ENCODE results near the gene NCAM1.

NCAM1 gene

GRCh38 chr11:113138731-113139130, 177.5 kb downstream of the NCAM1 start:
- TF ChIP-seq, protein P1, sequence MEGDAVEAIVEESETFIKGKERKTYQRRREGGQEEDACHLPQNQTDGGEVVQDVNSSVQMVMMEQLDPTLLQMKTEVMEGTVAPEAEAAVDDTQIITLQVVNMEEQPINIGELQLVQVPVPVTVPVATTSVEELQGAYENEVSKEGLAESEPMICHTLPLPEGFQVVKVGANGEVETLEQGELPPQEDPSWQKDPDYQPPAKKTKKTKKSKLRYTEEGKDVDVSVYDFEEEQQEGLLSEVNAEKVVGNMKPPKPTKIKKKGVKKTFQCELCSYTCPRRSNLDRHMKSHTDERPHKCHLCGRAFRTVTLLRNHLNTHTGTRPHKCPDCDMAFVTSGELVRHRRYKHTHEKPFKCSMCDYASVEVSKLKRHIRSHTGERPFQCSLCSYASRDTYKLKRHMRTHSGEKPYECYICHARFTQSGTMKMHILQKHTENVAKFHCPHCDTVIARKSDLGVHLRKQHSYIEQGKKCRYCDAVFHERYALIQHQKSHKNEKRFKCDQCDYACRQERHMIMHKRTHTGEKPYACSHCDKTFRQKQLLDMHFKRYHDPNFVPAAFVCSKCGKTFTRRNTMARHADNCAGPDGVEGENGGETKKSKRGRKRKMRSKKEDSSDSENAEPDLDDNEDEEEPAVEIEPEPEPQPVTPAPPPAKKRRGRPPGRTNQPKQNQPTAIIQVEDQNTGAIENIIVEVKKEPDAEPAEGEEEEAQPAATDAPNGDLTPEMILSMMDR (IDR thresholded peaks at IDR 0.05): no peak

DNA sequence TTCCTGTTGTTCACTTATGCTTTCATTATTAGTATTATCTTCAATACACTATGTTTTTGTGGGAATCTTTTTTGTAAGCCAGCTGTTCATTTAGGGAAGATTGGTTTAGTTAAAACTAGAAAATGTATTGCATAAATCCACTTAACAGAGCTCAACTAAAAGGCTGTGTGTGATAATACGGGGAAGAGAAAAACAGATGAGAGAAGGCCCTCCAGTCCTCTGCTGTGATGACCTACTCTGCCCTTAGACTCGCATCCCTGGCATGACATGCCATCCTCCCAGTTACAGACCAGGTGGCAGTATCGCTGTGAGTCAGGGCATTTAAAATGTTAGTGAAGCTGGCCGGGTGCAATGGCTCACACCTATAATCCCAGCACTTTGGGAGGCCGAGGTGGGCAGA, 179.8 kb downstream of the NCAM1 start:
- TF ChIP-seq, protein P1 (IDR thresholded peaks at IDR 0.05): no peak

DNA sequence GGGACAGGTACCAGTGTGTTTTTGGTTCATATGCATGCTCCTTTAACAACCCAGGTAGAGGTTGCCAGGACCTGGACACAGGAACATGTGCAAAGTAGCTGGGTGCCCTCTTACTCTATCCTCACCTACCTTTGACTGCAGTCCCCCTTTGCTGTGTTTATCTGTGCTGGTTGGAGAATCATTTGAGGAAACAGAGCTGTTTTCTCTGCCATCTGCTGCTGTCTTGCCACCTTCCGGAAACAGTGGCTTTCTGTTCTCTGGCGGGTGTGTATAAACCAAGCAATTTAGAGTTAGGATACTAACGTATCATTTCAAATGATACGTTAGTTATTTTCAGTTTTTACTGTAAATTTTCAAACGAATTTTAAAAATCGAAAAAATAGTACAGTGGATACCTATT, 181.3 kb downstream of the NCAM1 start:
- TF ChIP-seq, protein P1 (IDR thresholded peaks at IDR 0.05): no peak

- TF ChIP-seq, protein P1 (IDR thresholded peaks at IDR 0.05): no peak
Measured at GRCh38 chr11:113147249-113147648, 186.0 kb downstream of the NCAM1 start.

DNA sequence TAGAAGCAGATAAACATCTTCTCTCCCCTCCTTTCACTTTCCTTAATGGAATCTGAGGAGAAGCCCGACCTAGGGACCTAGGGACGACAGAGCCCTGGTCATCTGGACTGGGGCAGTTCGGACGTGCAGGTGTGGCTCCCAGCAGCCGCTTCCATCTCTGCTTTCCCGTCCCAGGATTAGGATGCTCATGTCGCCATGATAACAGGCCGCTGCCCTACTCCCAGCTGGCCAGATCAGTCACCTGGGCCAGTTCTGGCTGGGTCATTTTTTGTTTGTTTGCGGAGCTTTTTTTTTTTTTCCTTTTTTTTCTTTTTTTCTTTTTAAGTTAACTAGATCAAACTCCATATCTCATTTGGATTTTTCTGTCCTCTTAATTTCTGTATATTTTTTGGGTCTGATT, 186.9 kb downstream of the NCAM1 start:
- TF ChIP-seq, protein P1 (IDR thresholded peaks at IDR 0.05): no peak

DNA sequence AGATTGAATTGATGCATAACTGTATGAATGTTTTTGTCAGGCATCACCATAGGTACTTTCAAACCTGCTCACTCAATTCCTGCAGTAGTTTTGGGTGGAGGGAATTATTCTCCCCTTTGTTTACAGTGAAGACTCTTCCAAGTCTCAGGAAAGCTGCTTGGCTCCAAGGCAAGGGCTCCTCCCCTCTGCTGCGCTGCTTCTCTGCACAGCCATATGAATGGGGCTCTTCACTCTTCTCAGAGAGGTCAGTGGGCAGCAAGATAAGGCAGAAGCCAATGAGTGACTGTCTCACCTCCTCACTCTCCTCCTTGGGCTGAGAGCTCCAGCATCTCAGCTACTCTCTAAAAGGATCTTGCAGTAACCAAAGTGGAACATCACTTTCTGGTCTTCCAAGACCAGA, 187.4 kb downstream of the NCAM1 start:
- TF ChIP-seq, protein P1 (IDR thresholded peaks at IDR 0.05): no peak

GRCh38 chr11:113151521-113151920, 190.3 kb downstream of the NCAM1 start:
- TF ChIP-seq, protein P1 (IDR thresholded peaks at IDR 0.05): no peak

- TF ChIP-seq, protein P1 (IDR thresholded peaks at IDR 0.05): no peak
Measured at GRCh38 chr11:113152500-113152899, 191.3 kb downstream of the NCAM1 start.
